ENCODE data around the gene POLR2C.

Gene POLR2C

DNA sequence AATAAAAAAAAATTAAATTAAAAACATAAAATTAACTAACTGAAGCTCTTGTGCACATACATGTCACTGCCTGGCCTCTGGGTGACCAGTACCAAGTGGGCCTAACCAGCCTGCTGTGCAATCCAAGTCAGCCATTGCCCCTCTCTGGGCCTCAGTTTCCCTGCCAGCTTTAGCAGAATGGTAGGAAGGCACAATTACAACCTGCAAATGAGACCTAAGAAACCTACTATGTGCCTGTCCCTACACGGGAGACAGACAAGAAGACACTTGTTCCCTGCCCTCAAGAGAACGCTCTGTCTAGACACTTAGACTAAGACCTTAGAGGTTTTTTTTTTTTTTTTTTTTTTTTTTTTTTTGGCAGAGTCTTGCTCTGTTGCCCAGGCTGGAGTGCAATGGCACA lies 17.0 kb upstream of the POLR2C start:
- Histone ChIP-seq H3K9ac (ENCODE audit: low read depth, low read length, poor library complexity, severe bottlenecking) (no peak overlapping the region), H4K20me1 (ENCODE audit: insufficient read depth, low read length, poor library complexity, severe bottlenecking) (peaks cover 4% of the 10 kb centered on the region), H3F3A (ENCODE audit: low read depth) (no peaks in the 10 kb centered on the region), H3K4me3 (ENCODE audit: low read length, poor library complexity, severe bottlenecking) (peak overlapping the region; percentile 92), H3K4me1 (ENCODE audit: insufficient read depth, low read length, poor library complexity, severe bottlenecking) (peaks cover 31% of the 10 kb centered on the region), H3K4me2 (ENCODE audit: low read depth, low read length, poor library complexity, severe bottlenecking) (peak overlapping the region; percentile 84), H2AFZ (ENCODE audit: low read length) (no peak overlapping the region), H3K27me3 (ENCODE audit: insufficient read depth, low read length, poor library complexity, severe bottlenecking) (no peaks in the 10 kb centered on the region), H3K9me3 (ENCODE audit: insufficient read depth, low read depth, low read length) (peaks cover 5% of the 10 kb centered on the region; the same call in 1 of the 2 replicates), H3K9me2 (replicated peaks; ENCODE audit: low read depth, low read length) (no peaks in the 10 kb centered on the region), H3K36me3 (ENCODE audit: insufficient read depth, low read length) (peaks cover 4% of the 10 kb centered on the region; the same call in 1 of the 2 replicates), H3K79me2 (ENCODE audit: insufficient read depth, low read length) (peaks cover 50% of the 10 kb centered on the region)
- no peak for TF ChIP-seq EZH2phosphoT487 (IDR thresholded peaks at IDR 0.05; ENCODE audit: borderline replicate concordance)
- TF ChIP-seq, protein P1, sequence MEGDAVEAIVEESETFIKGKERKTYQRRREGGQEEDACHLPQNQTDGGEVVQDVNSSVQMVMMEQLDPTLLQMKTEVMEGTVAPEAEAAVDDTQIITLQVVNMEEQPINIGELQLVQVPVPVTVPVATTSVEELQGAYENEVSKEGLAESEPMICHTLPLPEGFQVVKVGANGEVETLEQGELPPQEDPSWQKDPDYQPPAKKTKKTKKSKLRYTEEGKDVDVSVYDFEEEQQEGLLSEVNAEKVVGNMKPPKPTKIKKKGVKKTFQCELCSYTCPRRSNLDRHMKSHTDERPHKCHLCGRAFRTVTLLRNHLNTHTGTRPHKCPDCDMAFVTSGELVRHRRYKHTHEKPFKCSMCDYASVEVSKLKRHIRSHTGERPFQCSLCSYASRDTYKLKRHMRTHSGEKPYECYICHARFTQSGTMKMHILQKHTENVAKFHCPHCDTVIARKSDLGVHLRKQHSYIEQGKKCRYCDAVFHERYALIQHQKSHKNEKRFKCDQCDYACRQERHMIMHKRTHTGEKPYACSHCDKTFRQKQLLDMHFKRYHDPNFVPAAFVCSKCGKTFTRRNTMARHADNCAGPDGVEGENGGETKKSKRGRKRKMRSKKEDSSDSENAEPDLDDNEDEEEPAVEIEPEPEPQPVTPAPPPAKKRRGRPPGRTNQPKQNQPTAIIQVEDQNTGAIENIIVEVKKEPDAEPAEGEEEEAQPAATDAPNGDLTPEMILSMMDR (conservative IDR thresholded peaks at IDR 0.05; ENCODE audit: low read length) = no peak

DNA sequence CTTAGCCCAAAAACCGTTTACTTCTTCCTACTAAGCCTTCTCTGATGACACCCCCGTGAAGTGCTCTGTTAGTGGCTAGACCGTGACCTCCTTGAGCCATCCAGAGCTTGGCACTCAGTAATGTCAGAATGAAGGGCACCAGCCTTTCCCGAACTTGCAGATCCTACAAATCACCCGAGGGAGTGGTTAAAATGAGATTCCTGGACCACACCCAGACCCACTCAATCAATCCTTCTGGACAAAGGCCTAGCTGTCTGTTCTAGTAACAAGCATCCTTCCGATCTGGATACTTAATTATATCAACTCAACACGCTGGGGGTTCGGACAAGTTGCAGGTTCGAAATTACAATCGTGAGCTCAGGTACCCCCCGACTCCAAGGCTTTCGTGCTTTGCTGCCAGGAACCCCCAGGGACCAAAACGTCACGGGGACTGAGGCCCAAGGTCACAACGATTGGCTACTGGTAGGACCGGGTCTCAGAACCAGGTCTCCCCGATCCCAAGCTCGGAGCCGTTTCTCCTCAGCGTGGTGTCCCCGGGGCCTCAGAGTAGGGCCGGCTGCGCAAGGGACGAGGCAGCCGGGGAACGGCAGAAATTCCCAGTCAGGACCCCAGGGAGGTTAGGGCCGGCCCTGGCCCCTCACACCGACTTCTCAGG lies 15.8 kb upstream of the POLR2C start:
- peaks cover 50% of the 10 kb centered on the region for H3K79me2 ChIP-seq (ENCODE audit: insufficient read depth, low read length)
- TF ChIP-seq, protein P1 (conservative IDR thresholded peaks at IDR 0.05; ENCODE audit: low read length) = no peak
- no peak for TF ChIP-seq EZH2phosphoT487 (IDR thresholded peaks at IDR 0.05; ENCODE audit: borderline replicate concordance)
- H3K9ac ChIP-seq (ENCODE audit: low read depth, low read length, poor library complexity, severe bottlenecking) = peak overlapping the region; percentile 97
- H3K4me2 ChIP-seq (ENCODE audit: low read depth, low read length, poor library complexity, severe bottlenecking) = peak overlapping the region; percentile 84
- peak overlapping the region; percentile 89 for H2AFZ ChIP-seq (ENCODE audit: low read length)
- no peaks in the 10 kb centered on the region for H3K9me2 ChIP-seq (replicated peaks; ENCODE audit: low read depth, low read length)
- peak overlapping the region; percentile 92 for H3K4me3 ChIP-seq (ENCODE audit: low read length, poor library complexity, severe bottlenecking)
- H3K36me3 ChIP-seq (ENCODE audit: insufficient read depth, low read length) = no peaks in the 10 kb centered on the region
- H3F3A ChIP-seq (ENCODE audit: low read depth) = no peaks in the 10 kb centered on the region
- no peaks in the 10 kb centered on the region for H3K27me3 ChIP-seq (ENCODE audit: insufficient read depth, low read length, poor library complexity, severe bottlenecking)
- no peaks in the 10 kb centered on the region for H3K9me3 ChIP-seq (ENCODE audit: insufficient read depth, low read depth, low read length)
- peaks cover 4% of the 10 kb centered on the region for H4K20me1 ChIP-seq (ENCODE audit: insufficient read depth, low read length, poor library complexity, severe bottlenecking)
- H3K4me1 ChIP-seq (ENCODE audit: insufficient read depth, low read length, poor library complexity, severe bottlenecking) = peaks cover 31% of the 10 kb centered on the region

DNA sequence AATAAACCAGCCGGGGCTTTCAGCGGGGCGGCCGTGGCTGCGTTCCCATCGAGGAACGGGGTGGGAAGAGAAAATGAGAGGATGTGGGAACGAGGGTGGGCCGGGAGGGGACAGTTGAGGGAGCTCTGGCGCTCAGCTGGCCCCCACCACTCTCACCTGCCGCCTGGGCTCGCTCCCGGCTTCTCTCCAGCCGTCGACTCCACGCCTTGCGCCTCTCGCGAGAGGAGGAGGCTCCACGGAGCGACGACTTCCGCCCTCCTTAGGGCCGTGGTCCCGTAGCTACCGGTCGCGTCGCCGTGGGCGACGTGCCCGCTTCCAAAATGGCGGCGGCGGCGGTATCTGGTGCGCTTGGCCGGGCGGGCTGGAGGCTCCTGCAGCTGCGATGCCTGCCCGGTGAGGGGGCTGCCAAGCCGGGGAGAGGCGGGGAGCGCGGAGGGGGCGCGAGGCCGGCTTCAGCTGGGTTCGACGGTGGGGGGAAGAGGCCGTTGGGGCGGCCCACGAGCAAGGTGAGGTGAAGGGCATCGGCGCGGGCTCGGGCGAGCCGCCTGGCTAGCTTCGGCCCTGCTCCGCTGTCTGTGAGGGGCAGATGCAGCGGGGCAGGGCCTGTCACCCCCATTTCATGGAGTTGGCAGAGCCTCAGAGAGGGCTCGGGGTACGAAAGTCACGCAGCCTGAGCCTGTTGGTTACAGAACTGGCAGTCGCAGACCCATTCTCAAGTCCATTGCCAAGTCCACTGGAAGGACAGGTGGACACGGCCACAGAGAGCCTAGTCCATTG lies 15.1 kb upstream of the POLR2C start, which contains the start of the genes CIAPIN1 and COQ9:
Gene CIAPIN1, minus strand, starts transcription at position 200 of the 777 bp plus-strand sequence. CDS start 6,457 bp downstream, outside the sequence.
Gene COQ9, plus strand, starts transcription at position 294 of the 777 bp plus-strand sequence. Its CDS starts 27 bp downstream, at position 321.
- Histone ChIP-seq H3K4me3 (ENCODE audit: low read length, poor library complexity, severe bottlenecking) (peak within 1 kb of the TSS; percentile 92), H3F3A (ENCODE audit: low read depth) (no peaks in the 10 kb centered on the region), H3K27me3 (ENCODE audit: insufficient read depth, low read length, poor library complexity, severe bottlenecking) (no peaks in the 10 kb centered on the region), H4K20me1 (ENCODE audit: insufficient read depth, low read length, poor library complexity, severe bottlenecking) (peaks cover 4% of the 10 kb centered on the region), H3K79me2 (ENCODE audit: insufficient read depth, low read length) (peaks cover 50% of the 10 kb centered on the region), H3K4me2 (ENCODE audit: low read depth, low read length, poor library complexity, severe bottlenecking) (peak within 1 kb of the TSS; percentile 84), H3K36me3 (ENCODE audit: insufficient read depth, low read length) (no peaks in the 10 kb centered on the region), H3K9ac (ENCODE audit: low read depth, low read length, poor library complexity, severe bottlenecking) (peak within 1 kb of the TSS; percentile 97), H3K4me1 (ENCODE audit: insufficient read depth, low read length, poor library complexity, severe bottlenecking) (peaks cover 31% of the 10 kb centered on the region), H3K9me3 (ENCODE audit: insufficient read depth, low read depth, low read length) (no peaks in the 10 kb centered on the region), H2AFZ (ENCODE audit: low read length) (peak within 1 kb of the TSS; percentile 89), H3K9me2 (replicated peaks; ENCODE audit: low read depth, low read length) (no peaks in the 10 kb centered on the region)
- no peak for TF ChIP-seq EZH2phosphoT487 (IDR thresholded peaks at IDR 0.05; ENCODE audit: borderline replicate concordance)

Data from Loucy (cell line).